ENCODE measurements around the gene SEMA4F.

Gene SEMA4F

GRCh38 chr2:74646834-74647482 is 7.1 kb upstream of the SEMA4F start:
- TF ChIP-seq CTCF (IDR thresholded peaks at IDR 0.05; ENCODE audit: low read depth, low read length, poor library complexity, severe bottlenecking): no peak
- TF ChIP-seq EZH2phosphoT487 (IDR thresholded peaks at IDR 0.05; ENCODE audit: borderline replicate concordance, low read length): no peak
- Histone ChIP-seq H3K4me1 (ENCODE audit: control insufficient read depth, low read length) (no peaks in the 10 kb centered on the region), H3K9me3 (ENCODE audit: control insufficient read depth, insufficient read depth, low read length) (no peaks in the 10 kb centered on the region), H3K36me3 (ENCODE audit: control insufficient read depth, low read length) (no peaks in the 10 kb centered on the region), H3K9me2 (replicated peaks; ENCODE audit: control insufficient read depth, low read length) (no peaks in the 10 kb centered on the region), H4K20me1 (ENCODE audit: control insufficient read depth, insufficient read depth, low read depth, low read length) (no peaks in the 10 kb centered on the region), H3K79me2 (ENCODE audit: control insufficient read depth, low read length) (no peaks in the 10 kb centered on the region), H3K27me3 (ENCODE audit: control insufficient read depth, low read length) (no peaks in the 10 kb centered on the region), H3F3A (ENCODE audit: control insufficient read depth, insufficient read depth) (no peaks in the 10 kb centered on the region), H3K4me3 (ENCODE audit: low read length) (no peak overlapping the region), H3K4me2 (ENCODE audit: low read length) (no peak overlapping the region), H3K27ac (ENCODE audit: low read depth, low read length) (no peak overlapping the region)

GRCh38 chr2:74648009-74648443 is 6.0 kb upstream of the SEMA4F start, which contains the start of gene M1AP:
TSS of gene M1AP (minus strand) at chr2:74648330. CDS start at chr2:74640275, 8,055 bp downstream.
- no peaks in the 10 kb centered on the region for H3K27me3 ChIP-seq (ENCODE audit: control insufficient read depth, low read length)
- H3K4me2 ChIP-seq (ENCODE audit: low read length): no peak within 1 kb of the TSS
- no peak for TF ChIP-seq EZH2phosphoT487 (IDR thresholded peaks at IDR 0.05; ENCODE audit: borderline replicate concordance, low read length)
- no peak for TF ChIP-seq CTCF (IDR thresholded peaks at IDR 0.05; ENCODE audit: low read depth, low read length, poor library complexity, severe bottlenecking)
- no peaks in the 10 kb centered on the region for H3K9me3 ChIP-seq (ENCODE audit: control insufficient read depth, insufficient read depth, low read length)
- H3K79me2 ChIP-seq (ENCODE audit: control insufficient read depth, low read length): no peaks in the 10 kb centered on the region
- H3K4me3 ChIP-seq (ENCODE audit: low read length): no peak within 1 kb of the TSS
- H3K27ac ChIP-seq (ENCODE audit: low read depth, low read length): no peak within 1 kb of the TSS
- no peaks in the 10 kb centered on the region for H3K4me1 ChIP-seq (ENCODE audit: control insufficient read depth, low read length)
- no peaks in the 10 kb centered on the region for H3K36me3 ChIP-seq (ENCODE audit: control insufficient read depth, low read length)
- H3K9me2 ChIP-seq (replicated peaks; ENCODE audit: control insufficient read depth, low read length): no peaks in the 10 kb centered on the region; the same call in 1 of the 2 replicates
- H4K20me1 ChIP-seq (ENCODE audit: control insufficient read depth, insufficient read depth, low read depth, low read length): no peaks in the 10 kb centered on the region
- H3F3A ChIP-seq (ENCODE audit: control insufficient read depth, insufficient read depth): no peaks in the 10 kb centered on the region

GRCh38 chr2:74653589-74653984 is 460 bp upstream of the SEMA4F start:
- Histone ChIP-seq H4K20me1 (ENCODE audit: control insufficient read depth, insufficient read depth, low read depth, low read length) (no peaks in the 10 kb centered on the region), H3K9me3 (ENCODE audit: control insufficient read depth, insufficient read depth, low read length) (no peaks in the 10 kb centered on the region), H3K4me1 (ENCODE audit: control insufficient read depth, low read length) (peaks cover 10% of the 10 kb centered on the region), H3K36me3 (ENCODE audit: control insufficient read depth, low read length) (no peaks in the 10 kb centered on the region), H3K27ac (ENCODE audit: low read depth, low read length) (no peak overlapping the region), H3K79me2 (ENCODE audit: control insufficient read depth, low read length) (no peaks in the 10 kb centered on the region), H3F3A (ENCODE audit: control insufficient read depth, insufficient read depth) (no peaks in the 10 kb centered on the region), H3K9me2 (replicated peaks; ENCODE audit: control insufficient read depth, low read length) (no peaks in the 10 kb centered on the region; the same call in 1 of the 2 replicates), H3K27me3 (ENCODE audit: control insufficient read depth, low read length) (peaks cover 7% of the 10 kb centered on the region), H3K4me2 (ENCODE audit: low read length) (peak overlapping the region; percentile 76), H3K4me3 (ENCODE audit: low read length) (peak overlapping the region; percentile 70)
- TF ChIP-seq CTCF (IDR thresholded peaks at IDR 0.05; ENCODE audit: low read depth, low read length, poor library complexity, severe bottlenecking): no peak
- TF ChIP-seq EZH2phosphoT487 (IDR thresholded peaks at IDR 0.05; ENCODE audit: borderline replicate concordance, low read length): no peak

Data from DOHH2 (cell line).